ENCODE data around the gene LRP1B. TPM values are rescaled to one million over a fixed set of nuclear protein-coding genes. Genes with fewer than 3 reads are reported as not detected.

Gene LRP1B
- total RNA-seq, 1 donor from 2014 or later, result not detected

GRCh38 chr2:140596447-140596846, 1534.4 kb downstream of the LRP1B start:
- CTCF ChIA-PET, result no interaction called here
- intact Hi-C loops (cut with micrococcal nuclease), result no loop called here
- H3K4me1 Mint-ChIP-seq, result no peaks in the 10 kb centered on the region
- POLR2A ChIA-PET, result no interaction called here
- no peak for DNase-seq
- no peak for TF ChIP-seq CTCF (IDR thresholded peaks at IDR 0.05)
- no peaks in the 10 kb centered on the region for H3K9me3 Mint-ChIP-seq
- no peaks in the 10 kb centered on the region for H3K36me3 Mint-ChIP-seq (ENCODE audit: low read depth)
- H3K4me3 Mint-ChIP-seq, result no peak overlapping the region
- no peak for ATAC-seq (ENCODE audit: low read depth)
- H3K27ac Mint-ChIP-seq, result no peak overlapping the region
- H3K27me3 Mint-ChIP-seq, result no peaks in the 10 kb centered on the region

- no peak for DNase-seq
- no peaks in the 10 kb centered on the region for H3K9me3 Mint-ChIP-seq
- intact Hi-C loops (cut with micrococcal nuclease), result no loop called here
Measured at GRCh38 chr2:140595107-140595506, 1535.7 kb downstream of the LRP1B start.

GRCh38 chr2:140593132-140593531, 1537.7 kb downstream of the LRP1B start:
- Mint-ChIP-seq H3K4me3 (no peak overlapping the region), H3K27ac (no peak overlapping the region), H3K36me3 (ENCODE audit: low read depth) (no peaks in the 10 kb centered on the region), H3K4me1 (no peaks in the 10 kb centered on the region), H3K27me3 (no peaks in the 10 kb centered on the region), H3K9me3 (no peaks in the 10 kb centered on the region)
- ChIA-PET POLR2A (no interaction called here), CTCF (no interaction called here)
- no peak for ATAC-seq (ENCODE audit: low read depth)
- intact Hi-C loops (cut with micrococcal nuclease), result no loop called here
- no peak for DNase-seq
- TF ChIP-seq CTCF (IDR thresholded peaks at IDR 0.05), result no peak

More at GRCh38 chr2:140595107-140595506, 1535.7 kb downstream of the LRP1B start:
- Mint-ChIP-seq H3K36me3 (ENCODE audit: low read depth) (no peaks in the 10 kb centered on the region), H3K4me3 (no peak overlapping the region), H3K27ac (no peak overlapping the region), H3K27me3 (no peaks in the 10 kb centered on the region), H3K4me1 (no peaks in the 10 kb centered on the region)
- no peak for ATAC-seq (ENCODE audit: low read depth)
- CTCF ChIA-PET, result no interaction called here
- no peak for TF ChIP-seq CTCF (IDR thresholded peaks at IDR 0.05)
- POLR2A ChIA-PET, result no interaction called here

GRCh38 chr2:140589696-140590095, 1541.1 kb downstream of the LRP1B start:
- ATAC-seq (ENCODE audit: low read depth), result no peak
- POLR2A ChIA-PET, result no interaction called here
- CTCF ChIA-PET, result no interaction called here
- DNase-seq, result no peak
- no peaks in the 10 kb centered on the region for H3K27me3 Mint-ChIP-seq
- intact Hi-C loops (cut with micrococcal nuclease), result no loop called here
- H3K36me3 Mint-ChIP-seq (ENCODE audit: low read depth), result no peaks in the 10 kb centered on the region
- no peak for TF ChIP-seq CTCF (IDR thresholded peaks at IDR 0.05)
- H3K27ac Mint-ChIP-seq, result no peak overlapping the region
- H3K9me3 Mint-ChIP-seq, result no peaks in the 10 kb centered on the region
- H3K4me3 Mint-ChIP-seq, result no peak overlapping the region
- no peaks in the 10 kb centered on the region for H3K4me1 Mint-ChIP-seq

- Mint-ChIP-seq H3K4me1 (no peaks in the 10 kb centered on the region), H3K27me3 (no peaks in the 10 kb centered on the region), H3K27ac (no peak overlapping the region), H3K4me3 (no peak overlapping the region), H3K36me3 (ENCODE audit: low read depth) (no peaks in the 10 kb centered on the region), H3K9me3 (no peaks in the 10 kb centered on the region)
- CTCF ChIA-PET, result no interaction called here
- POLR2A ChIA-PET, result no interaction called here
- no peak for DNase-seq
- ATAC-seq (ENCODE audit: low read depth), result no peak
- TF ChIP-seq CTCF (IDR thresholded peaks at IDR 0.05), result no peak
- intact Hi-C loops (cut with micrococcal nuclease), result no loop called here
Measured at GRCh38 chr2:140589273-140589672, 1541.5 kb downstream of the LRP1B start.

All from activated B cell treated with CpG ODN at 0.5 μM for 24 hours (primary cell).